ENCODE measurements around the gene CFAP46. TPM values are rescaled to one million over a fixed set of nuclear protein-coding genes. Genes with fewer than 3 reads are reported as not detected.

Gene CFAP46
- total RNA-seq, 1 donor from 2014 or later = 3.7 TPM

DNA sequence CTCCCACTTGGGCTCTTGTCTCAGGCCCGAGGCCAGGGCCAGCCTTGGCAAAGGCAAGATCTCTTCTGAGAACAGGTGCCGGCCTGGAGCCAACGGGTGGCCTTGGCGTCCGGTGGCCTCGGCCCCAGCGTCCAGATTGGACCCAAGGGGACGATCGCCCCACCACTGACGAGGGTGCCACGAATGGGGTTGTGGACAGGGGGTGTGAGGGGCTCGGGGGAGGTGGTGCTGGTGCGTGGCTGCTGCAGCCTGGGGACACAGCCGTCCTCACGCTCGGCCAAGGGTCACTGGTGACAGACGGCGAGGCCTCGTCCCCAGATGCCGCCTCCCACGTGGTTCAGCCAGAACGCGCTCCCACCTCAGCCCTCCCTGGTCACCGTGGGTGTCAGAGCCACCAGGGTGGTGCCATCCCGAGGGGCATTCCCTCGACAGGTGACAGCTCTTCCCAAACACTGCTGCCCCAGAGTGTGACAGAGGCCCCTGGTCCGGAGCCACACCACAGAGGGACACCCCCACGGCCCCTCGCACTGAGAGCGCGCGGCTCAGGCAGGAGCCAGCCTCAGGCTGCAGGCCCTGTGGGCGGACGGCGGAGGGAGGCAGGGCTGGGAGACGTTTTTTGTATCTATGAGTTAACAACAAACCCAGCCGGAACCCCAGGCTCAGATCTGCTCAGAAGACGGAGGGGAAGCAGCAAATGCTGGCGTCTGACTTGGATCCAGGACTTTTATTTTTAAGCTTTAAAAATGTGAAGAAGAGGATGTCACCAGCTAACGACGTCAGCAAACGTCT is 18.5 kb upstream of the CFAP46 start:
- Mint-ChIP-seq H3K4me3 (no peak overlapping the region), H3K4me1 (peaks cover 18% of the 10 kb centered on the region), H3K36me3 (ENCODE audit: low read depth) (no peaks in the 10 kb centered on the region), H3K9me3 (no peaks in the 10 kb centered on the region), H3K27ac (no peak overlapping the region), H3K27me3 (peaks cover 10% of the 10 kb centered on the region)
- TF ChIP-seq, protein P1, sequence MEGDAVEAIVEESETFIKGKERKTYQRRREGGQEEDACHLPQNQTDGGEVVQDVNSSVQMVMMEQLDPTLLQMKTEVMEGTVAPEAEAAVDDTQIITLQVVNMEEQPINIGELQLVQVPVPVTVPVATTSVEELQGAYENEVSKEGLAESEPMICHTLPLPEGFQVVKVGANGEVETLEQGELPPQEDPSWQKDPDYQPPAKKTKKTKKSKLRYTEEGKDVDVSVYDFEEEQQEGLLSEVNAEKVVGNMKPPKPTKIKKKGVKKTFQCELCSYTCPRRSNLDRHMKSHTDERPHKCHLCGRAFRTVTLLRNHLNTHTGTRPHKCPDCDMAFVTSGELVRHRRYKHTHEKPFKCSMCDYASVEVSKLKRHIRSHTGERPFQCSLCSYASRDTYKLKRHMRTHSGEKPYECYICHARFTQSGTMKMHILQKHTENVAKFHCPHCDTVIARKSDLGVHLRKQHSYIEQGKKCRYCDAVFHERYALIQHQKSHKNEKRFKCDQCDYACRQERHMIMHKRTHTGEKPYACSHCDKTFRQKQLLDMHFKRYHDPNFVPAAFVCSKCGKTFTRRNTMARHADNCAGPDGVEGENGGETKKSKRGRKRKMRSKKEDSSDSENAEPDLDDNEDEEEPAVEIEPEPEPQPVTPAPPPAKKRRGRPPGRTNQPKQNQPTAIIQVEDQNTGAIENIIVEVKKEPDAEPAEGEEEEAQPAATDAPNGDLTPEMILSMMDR (IDR thresholded peaks at IDR 0.05) = no peak
- CTCF ChIA-PET = no interaction called here
- no peak for ATAC-seq (ENCODE audit: low read depth)
- POLR2A ChIA-PET = no interaction called here
- no peak for DNase-seq
- intact Hi-C loops (cut with micrococcal nuclease) = no loop called here

DNA sequence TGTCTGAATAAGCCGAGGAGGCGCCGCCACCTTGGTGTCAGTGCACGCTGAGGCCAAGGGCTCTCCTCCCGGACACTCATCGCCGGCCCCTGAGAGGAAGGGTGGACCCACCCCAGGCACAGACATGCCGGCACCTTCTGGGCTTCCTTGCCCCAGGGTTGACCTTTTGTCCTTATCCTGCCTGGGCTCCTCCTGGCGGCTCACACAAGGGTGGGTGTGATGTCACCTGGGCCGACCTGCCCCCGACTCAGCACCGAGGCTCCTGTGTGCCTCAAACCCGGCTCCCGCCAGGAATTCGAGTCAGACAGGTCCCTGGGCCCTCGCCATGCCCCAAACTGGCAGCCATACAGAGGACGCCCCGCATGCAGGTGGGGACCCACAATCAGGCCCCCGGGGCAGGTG is 17.7 kb upstream of the CFAP46 start:
- Mint-ChIP-seq H3K36me3 (ENCODE audit: low read depth) (no peaks in the 10 kb centered on the region), H3K27me3 (peaks cover 5% of the 10 kb centered on the region), H3K9me3 (no peaks in the 10 kb centered on the region), H3K27ac (no peak overlapping the region), H3K4me3 (no peak overlapping the region), H3K4me1 (peaks cover 18% of the 10 kb centered on the region)
- TF ChIP-seq, protein P1 (IDR thresholded peaks at IDR 0.05) = no peak
- intact Hi-C loops (cut with micrococcal nuclease) = no loop called here
- DNase-seq (no peak), ATAC-seq (ENCODE audit: low read depth) (no peak)
- ChIA-PET POLR2A (no interaction called here), CTCF (no interaction called here)

DNA sequence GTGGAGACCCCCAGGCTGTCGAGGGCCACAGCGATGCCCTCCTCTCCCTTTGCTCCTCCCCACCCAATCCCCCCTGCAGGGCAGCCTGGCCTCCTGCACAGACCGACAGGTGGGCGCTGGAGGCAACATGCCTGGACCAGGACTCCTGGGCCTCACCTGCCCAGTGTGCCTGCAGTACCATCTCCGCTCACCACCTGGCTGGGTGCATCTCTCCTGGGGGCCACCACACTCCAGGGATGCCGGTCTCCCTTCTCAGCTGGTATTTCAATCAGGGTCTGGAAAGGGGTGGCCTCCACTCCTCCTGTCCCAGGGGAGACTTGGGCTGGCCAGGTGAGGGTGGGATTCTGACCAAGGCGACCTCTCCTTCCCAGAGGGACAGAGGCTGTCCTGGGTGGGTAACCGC is 17.2 kb upstream of the CFAP46 start:
- Mint-ChIP-seq H3K4me1 (peaks cover 18% of the 10 kb centered on the region), H3K36me3 (ENCODE audit: low read depth) (no peaks in the 10 kb centered on the region), H3K4me3 (no peak overlapping the region), H3K9me3 (no peaks in the 10 kb centered on the region), H3K27ac (no peak overlapping the region), H3K27me3 (peaks cover 5% of the 10 kb centered on the region)
- DNase-seq = no peak
- TF ChIP-seq, protein P1 (IDR thresholded peaks at IDR 0.05) = no peak
- ATAC-seq (ENCODE audit: low read depth) = no peak
- CTCF ChIA-PET = interaction anchor here (1.0 kb wide), 1 partner anchor 19 kb away, joined by 3 read pairs; no protein-coding TSS in a partner anchor
- POLR2A ChIA-PET = no interaction called here
- intact Hi-C loops (cut with micrococcal nuclease) = no loop called here

DNA sequence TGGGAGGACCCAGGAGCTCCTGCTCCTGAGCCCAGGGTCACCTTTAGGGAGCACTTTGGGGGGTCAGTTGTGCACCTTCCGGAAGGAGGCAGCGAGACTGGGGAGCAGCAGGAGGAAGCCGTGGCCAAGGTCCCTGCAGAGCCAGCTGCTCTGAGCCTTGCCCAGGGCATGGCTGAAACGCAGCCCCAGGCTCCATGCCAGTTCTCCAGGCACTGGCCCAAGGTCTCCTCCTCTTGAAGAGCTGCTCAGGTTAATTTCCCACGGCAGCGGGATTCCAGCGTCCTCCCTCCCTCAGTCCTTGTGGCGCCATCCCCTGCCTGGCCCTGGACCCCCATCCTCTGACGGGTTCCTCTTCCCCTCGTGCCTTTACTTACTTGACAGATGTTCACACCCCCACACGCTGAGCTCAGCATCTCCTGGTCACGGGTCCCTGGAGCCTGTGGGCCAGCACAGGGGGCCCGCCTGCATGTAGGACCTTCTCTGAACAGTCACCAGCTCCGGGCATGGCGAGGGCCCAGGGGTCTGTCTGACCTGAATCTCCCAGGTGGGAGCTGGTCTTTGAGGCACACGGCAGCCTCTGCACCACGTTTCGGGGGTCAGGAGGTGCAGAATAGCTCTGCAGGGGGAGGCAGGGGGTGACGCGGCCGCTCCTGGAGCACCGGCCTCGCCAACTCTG is 16.7 kb upstream of the CFAP46 start:
- DNase-seq = no peak
- no peak for ATAC-seq (ENCODE audit: low read depth)
- no peak overlapping the region for H3K27ac Mint-ChIP-seq
- H3K27me3 Mint-ChIP-seq = peaks cover 4% of the 10 kb centered on the region
- no peaks in the 10 kb centered on the region for H3K9me3 Mint-ChIP-seq
- CTCF ChIA-PET = interaction anchor here (1.0 kb wide), 1 partner anchor 19 kb away, joined by 3 read pairs; no protein-coding TSS in a partner anchor
- H3K4me3 Mint-ChIP-seq = no peak overlapping the region
- no peaks in the 10 kb centered on the region for H3K36me3 Mint-ChIP-seq (ENCODE audit: low read depth)
- POLR2A ChIA-PET = no interaction called here
- intact Hi-C loops (cut with micrococcal nuclease) = no loop called here
- H3K4me1 Mint-ChIP-seq = peaks cover 18% of the 10 kb centered on the region
- TF ChIP-seq, protein P1 (IDR thresholded peaks at IDR 0.05) = no peak
